ENCODE results near the gene BBIP1.

The BBIP1 gene

DNA sequence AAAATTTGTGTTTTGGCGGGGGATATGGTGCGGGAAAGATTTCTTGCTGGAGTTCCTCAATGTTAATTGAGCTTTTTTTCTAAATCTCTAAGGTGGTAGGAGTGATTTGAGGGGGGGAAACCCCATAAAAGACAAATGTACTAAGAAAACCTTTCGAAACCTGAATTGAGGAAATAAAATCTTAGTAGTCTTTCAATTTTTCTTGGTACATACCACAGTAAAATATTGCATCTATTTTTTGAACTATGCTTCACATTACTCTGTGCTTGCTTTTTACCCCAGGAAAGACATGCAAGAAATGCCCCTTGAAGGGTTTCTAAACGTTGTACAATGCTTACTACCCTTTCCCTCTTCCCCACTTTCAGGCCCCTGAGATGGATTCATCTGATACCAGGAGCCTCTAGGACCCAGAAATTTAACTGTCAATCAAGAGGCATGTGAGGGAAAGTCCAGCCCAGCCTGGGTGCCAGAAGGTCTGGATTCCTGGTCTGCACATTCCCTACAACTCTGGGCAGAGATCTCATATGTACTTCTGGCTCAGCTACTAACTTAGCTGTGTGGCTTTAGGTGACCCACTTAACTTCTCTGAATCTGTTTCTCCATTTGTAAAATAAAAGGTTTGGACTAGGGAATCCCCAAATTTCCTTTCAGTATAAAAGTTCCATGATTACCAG lies 53.0 kb downstream of the BBIP1 start:
- Histone ChIP-seq H3K27me3 (ENCODE audit: low read length) (no peaks in the 10 kb centered on the region), H2AFZ (ENCODE audit: low read depth, low read length, severe bottlenecking) (no peak overlapping the region), H3F3A (ENCODE audit: insufficient read depth) (peaks cover 74% of the 10 kb centered on the region), H3K4me3 (ENCODE audit: insufficient read depth, low read length, poor library complexity, severe bottlenecking) (peak overlapping the region; percentile 41), H3K36me3 (ENCODE audit: low read length) (no peaks in the 10 kb centered on the region), H3K79me2 (ENCODE audit: insufficient read depth, low read length) (no peaks in the 10 kb centered on the region), H3K4me2 (ENCODE audit: low read depth, low read length, poor library complexity, severe bottlenecking) (peak overlapping the region; percentile 69), H3K9ac (ENCODE audit: low read length) (peak overlapping the region; percentile 40), H4K20me1 (ENCODE audit: low read depth, low read length) (no peaks in the 10 kb centered on the region), H3K9me2 (replicated peaks; ENCODE audit: insufficient read depth, low read length) (no peaks in the 10 kb centered on the region), H3K9me3 (ENCODE audit: insufficient read depth, low read length) (no peaks in the 10 kb centered on the region), H3K27ac (ENCODE audit: low read depth, low read length) (peak overlapping the region; percentile 89)
- TF ChIP-seq EZH2phosphoT487 (conservative IDR thresholded peaks at IDR 0.05; ENCODE audit: low read length), result no peak

DNA sequence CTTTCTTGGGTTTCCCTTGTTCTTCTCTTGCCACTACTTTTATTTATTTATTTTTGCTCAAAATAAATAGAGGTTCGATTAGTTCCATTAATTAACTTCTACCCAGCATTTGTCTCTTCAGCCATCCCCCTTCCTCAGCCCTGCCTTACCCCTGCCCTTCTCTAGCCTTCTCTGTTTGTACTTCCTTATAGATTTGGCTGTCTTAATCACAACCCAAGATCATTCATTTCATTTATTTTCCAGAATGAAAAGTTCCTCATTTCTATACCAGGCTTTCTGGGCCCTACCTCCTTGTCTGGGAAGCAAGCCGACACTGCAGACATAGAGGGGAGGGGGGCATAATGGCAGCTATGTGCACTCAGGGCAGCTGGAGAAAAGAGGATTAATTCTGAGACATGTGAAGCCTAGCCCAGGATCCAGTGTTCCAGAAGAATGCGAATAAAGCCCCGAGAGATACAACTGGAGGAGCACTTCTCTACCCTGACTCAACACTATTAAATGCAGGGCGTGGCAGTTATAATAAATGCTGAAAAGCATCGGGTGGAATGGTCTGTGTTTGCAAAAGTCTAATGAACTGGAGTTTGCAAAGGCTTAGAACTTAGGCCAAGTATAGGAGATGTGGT lies 53.7 kb downstream of the BBIP1 start:
- Histone ChIP-seq H3K9ac (ENCODE audit: low read length) (peak overlapping the region; percentile 40), H3K9me3 (ENCODE audit: insufficient read depth, low read length) (no peaks in the 10 kb centered on the region), H3K79me2 (ENCODE audit: insufficient read depth, low read length) (no peaks in the 10 kb centered on the region), H3K4me3 (ENCODE audit: insufficient read depth, low read length, poor library complexity, severe bottlenecking) (peak overlapping the region; percentile 41), H3K27me3 (ENCODE audit: low read length) (no peaks in the 10 kb centered on the region), H3K36me3 (ENCODE audit: low read length) (no peaks in the 10 kb centered on the region), H3K27ac (ENCODE audit: low read depth, low read length) (peak overlapping the region; percentile 89), H3K9me2 (replicated peaks; ENCODE audit: insufficient read depth, low read length) (no peaks in the 10 kb centered on the region), H3K4me2 (ENCODE audit: low read depth, low read length, poor library complexity, severe bottlenecking) (peak overlapping the region; percentile 69), H4K20me1 (ENCODE audit: low read depth, low read length) (no peaks in the 10 kb centered on the region), H3F3A (ENCODE audit: insufficient read depth) (peaks cover 74% of the 10 kb centered on the region), H2AFZ (ENCODE audit: low read depth, low read length, severe bottlenecking) (peak overlapping the region; percentile 57)
- TF ChIP-seq, protein P1, sequence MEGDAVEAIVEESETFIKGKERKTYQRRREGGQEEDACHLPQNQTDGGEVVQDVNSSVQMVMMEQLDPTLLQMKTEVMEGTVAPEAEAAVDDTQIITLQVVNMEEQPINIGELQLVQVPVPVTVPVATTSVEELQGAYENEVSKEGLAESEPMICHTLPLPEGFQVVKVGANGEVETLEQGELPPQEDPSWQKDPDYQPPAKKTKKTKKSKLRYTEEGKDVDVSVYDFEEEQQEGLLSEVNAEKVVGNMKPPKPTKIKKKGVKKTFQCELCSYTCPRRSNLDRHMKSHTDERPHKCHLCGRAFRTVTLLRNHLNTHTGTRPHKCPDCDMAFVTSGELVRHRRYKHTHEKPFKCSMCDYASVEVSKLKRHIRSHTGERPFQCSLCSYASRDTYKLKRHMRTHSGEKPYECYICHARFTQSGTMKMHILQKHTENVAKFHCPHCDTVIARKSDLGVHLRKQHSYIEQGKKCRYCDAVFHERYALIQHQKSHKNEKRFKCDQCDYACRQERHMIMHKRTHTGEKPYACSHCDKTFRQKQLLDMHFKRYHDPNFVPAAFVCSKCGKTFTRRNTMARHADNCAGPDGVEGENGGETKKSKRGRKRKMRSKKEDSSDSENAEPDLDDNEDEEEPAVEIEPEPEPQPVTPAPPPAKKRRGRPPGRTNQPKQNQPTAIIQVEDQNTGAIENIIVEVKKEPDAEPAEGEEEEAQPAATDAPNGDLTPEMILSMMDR (IDR thresholded peaks at IDR 0.05; ENCODE audit: insufficient read depth, low read length, poor library complexity, severe bottlenecking), result no peak
- no peak for TF ChIP-seq EZH2phosphoT487 (conservative IDR thresholded peaks at IDR 0.05; ENCODE audit: low read length)

DNA sequence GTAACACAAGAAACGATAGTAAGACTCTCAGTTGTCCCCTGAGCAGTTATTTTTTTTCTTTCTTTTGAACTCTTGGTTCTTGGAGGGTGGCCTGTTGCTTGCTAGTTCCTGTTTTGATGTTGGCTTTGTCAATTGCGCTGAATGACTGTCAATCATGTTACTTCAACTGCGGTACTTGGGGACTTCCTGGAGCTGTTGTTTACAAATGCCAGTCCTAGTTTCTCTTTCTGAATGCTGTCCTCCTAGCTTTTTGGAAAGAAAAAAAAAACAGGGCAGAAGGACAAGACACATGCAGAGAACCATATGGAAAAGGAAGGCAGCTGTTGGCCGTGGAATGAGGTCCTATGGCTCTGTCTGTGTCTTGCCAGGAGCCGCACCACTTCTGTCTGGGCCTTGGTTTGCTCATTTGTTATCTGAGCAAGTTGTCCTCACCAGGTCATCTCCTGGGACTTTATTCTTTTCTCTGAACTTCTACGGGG lies 54.3 kb downstream of the BBIP1 start:
- no peaks in the 10 kb centered on the region for H3K79me2 ChIP-seq (ENCODE audit: insufficient read depth, low read length)
- H3K27me3 ChIP-seq (ENCODE audit: low read length), result no peaks in the 10 kb centered on the region
- H4K20me1 ChIP-seq (ENCODE audit: low read depth, low read length), result no peaks in the 10 kb centered on the region
- TF ChIP-seq EZH2phosphoT487 (conservative IDR thresholded peaks at IDR 0.05; ENCODE audit: low read length), result no peak
- TF ChIP-seq, protein P1 (IDR thresholded peaks at IDR 0.05; ENCODE audit: insufficient read depth, low read length, poor library complexity, severe bottlenecking), result no peak
- H3K9ac ChIP-seq (ENCODE audit: low read length), result peak overlapping the region; percentile 40
- H3K9me3 ChIP-seq (ENCODE audit: insufficient read depth, low read length), result no peaks in the 10 kb centered on the region
- H3F3A ChIP-seq (ENCODE audit: insufficient read depth), result peaks cover 77% of the 10 kb centered on the region
- H3K4me2 ChIP-seq (ENCODE audit: low read depth, low read length, poor library complexity, severe bottlenecking), result peak overlapping the region; percentile 69
- peak overlapping the region; percentile 41 for H3K4me3 ChIP-seq (ENCODE audit: insufficient read depth, low read length, poor library complexity, severe bottlenecking)
- H3K27ac ChIP-seq (ENCODE audit: low read depth, low read length), result peak overlapping the region; percentile 89
- H2AFZ ChIP-seq (ENCODE audit: low read depth, low read length, severe bottlenecking), result peak overlapping the region; percentile 57
- H3K36me3 ChIP-seq (ENCODE audit: low read length), result no peaks in the 10 kb centered on the region
- no peaks in the 10 kb centered on the region for H3K9me2 ChIP-seq (replicated peaks; ENCODE audit: insufficient read depth, low read length)

DNA sequence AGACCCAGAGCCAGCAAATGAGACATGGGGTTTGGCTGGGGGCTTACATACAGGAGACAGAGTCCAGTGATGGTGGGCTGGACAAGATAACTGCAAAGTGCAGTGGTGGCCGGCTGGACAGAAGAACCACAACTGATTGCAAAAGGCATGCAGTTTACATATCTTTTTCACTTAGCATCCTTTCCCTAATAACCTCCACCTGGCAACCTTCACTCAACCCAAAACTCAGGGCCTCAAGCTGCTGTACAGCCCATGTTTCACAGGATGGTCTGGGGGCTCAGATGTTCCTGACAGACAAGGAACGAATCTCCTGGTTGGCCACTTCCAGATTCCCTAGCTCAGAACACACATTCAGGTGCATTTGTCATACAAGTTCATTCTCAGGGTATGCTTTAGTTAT lies 55.0 kb downstream of the BBIP1 start:
- H3K79me2 ChIP-seq (ENCODE audit: insufficient read depth, low read length), result no peaks in the 10 kb centered on the region
- H3K36me3 ChIP-seq (ENCODE audit: low read length), result no peaks in the 10 kb centered on the region
- no peak overlapping the region for H3K9ac ChIP-seq (ENCODE audit: low read length)
- H3K27ac ChIP-seq (ENCODE audit: low read depth, low read length), result peak overlapping the region; percentile 89
- no peak overlapping the region for H2AFZ ChIP-seq (ENCODE audit: low read depth, low read length, severe bottlenecking)
- H3K9me3 ChIP-seq (ENCODE audit: insufficient read depth, low read length), result no peaks in the 10 kb centered on the region
- H3K4me3 ChIP-seq (ENCODE audit: insufficient read depth, low read length, poor library complexity, severe bottlenecking), result no peak overlapping the region
- H3K27me3 ChIP-seq (ENCODE audit: low read length), result no peaks in the 10 kb centered on the region
- peaks cover 71% of the 10 kb centered on the region for H3F3A ChIP-seq (ENCODE audit: insufficient read depth)
- TF ChIP-seq EZH2phosphoT487 (conservative IDR thresholded peaks at IDR 0.05; ENCODE audit: low read length), result no peak
- TF ChIP-seq, protein P1 (IDR thresholded peaks at IDR 0.05; ENCODE audit: insufficient read depth, low read length, poor library complexity, severe bottlenecking), result no peak
- no peaks in the 10 kb centered on the region for H3K9me2 ChIP-seq (replicated peaks; ENCODE audit: insufficient read depth, low read length)
- peak overlapping the region; percentile 69 for H3K4me2 ChIP-seq (ENCODE audit: low read depth, low read length, poor library complexity, severe bottlenecking)
- no peaks in the 10 kb centered on the region for H4K20me1 ChIP-seq (ENCODE audit: low read depth, low read length)
